ENCODE data around the gene PANX2.
"Not testable (repeated sequence)": the region's sequence is repeated elsewhere in the genome, so short reads cannot be mapped to it uniquely, and the experiment has no call there.

Gene PANX2

GRCh38 chr22:50200461-50201190 lies 30.1 kb downstream of the PANX2 start, which contains the start of gene SELENOO:
TSS of gene SELENOO (plus strand) at chr22:50201011. CDS start at chr22:50201037, 26 bp downstream.
- DNase-seq = peak; percentile 94

GRCh38 chr22:50201191-50202129 lies 30.9 kb downstream of the PANX2 start:
- DNase-seq = no peak

GRCh38 chr22:50202130-50202666 lies 31.7 kb downstream of the PANX2 start:
- no peak for DNase-seq

DNA sequence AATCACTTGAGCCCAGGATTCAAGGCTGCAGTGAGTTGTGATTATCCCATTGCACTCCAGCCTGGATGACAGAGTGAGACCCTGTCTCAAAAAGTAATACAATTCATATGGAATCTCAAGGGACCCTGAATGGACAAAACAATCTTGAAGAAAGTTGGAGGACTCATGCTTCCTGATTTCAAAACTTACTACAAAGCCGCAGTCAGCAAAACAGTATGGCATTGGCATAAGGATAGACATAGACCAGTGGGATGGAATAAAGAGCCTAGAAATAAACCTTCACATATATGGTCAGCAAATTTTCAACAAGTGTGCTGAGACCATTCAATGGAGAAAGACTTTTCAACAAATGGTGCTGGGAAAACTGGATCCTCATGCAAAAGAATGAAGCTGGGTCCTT lies 32.8 kb downstream of the PANX2 start:
- no peak for DNase-seq

DNA sequence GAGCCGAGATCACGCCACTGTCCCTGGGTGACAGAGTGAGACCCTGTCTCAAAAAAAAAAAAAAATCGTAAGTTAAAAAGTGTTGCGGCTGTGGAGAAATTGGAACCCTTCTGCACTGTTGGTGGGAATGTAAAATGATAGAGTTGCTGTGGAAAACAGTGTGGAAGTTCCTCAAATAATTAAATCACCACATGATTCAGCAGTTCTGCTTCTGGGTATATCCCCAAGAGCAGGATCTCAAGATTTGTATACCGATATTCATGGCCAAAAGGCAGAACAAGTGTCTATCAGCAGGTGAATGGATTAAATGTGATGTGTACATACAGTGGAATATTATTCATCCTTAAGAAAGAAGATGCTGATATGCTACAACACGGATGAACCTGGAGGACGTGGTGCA lies 34.0 kb downstream of the PANX2 start:
- DNase-seq = no peak

- DNase-seq = not testable (repeated sequence)
Measured at GRCh38 chr22:50204998-50205397, 34.5 kb downstream of the PANX2 start.

DNA sequence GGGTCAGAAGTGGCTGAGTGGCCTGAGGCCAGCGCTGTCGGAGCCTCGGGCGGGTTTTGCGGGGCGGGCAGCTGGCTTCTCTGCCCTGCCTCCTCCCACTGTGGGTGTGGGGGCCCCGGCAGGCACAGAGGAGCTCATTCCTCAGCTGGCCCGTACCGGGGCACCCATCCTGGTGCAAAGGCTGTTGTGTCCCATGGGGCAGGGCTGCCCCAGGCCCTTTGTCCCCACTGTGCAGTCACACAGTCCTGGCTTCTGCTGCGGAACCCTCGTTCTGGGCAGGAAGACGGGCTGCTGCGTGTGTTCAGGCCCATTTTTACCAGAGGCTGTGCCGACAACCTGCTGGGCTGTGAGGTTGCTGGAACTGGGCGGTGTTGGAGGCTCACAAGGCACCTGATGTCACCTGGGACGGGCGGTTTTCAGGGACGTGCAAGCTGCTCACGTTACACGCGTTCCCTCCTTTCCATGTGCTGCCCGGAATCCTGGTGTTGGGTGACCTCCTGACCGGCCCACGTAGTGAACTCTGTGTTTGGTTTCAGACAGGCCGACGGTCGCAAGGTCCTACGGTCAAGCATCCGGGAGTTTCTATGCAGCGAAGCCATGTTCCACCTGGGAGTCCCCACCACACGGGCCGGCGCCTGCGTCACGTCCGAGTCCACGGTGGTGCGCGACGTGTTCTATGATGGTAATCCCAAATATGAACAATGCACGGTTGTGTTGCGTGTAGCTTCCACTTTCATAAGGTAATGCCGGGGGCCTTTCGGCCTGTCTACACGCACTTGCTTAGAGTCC lies 35.4 kb downstream of the PANX2 start:
- DNase-seq = no peak

DNA sequence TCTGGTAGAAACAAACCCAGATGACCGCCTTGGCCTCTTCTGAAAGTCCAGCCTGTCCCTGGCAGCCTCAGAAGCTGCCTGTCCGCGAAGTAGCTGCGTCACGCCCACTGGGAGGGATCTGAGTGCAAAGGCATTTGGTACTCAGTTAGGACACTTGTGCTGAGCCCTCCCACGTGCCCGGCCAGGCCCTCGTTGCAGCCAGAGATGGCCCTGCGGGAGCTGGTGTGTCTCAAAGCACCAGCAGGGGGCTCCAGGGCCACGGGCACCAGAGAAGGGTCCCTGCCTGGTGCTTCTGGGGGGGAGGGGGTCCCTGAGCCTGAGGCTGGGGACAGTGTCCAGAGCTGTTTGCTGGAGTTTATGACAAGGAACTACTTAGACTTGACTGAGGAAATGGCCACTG lies 36.1 kb downstream of the PANX2 start:
- DNase-seq = no peak

- DNase-seq = no peak
Measured at GRCh38 chr22:50207383-50208140, 37.0 kb downstream of the PANX2 start.

DNA sequence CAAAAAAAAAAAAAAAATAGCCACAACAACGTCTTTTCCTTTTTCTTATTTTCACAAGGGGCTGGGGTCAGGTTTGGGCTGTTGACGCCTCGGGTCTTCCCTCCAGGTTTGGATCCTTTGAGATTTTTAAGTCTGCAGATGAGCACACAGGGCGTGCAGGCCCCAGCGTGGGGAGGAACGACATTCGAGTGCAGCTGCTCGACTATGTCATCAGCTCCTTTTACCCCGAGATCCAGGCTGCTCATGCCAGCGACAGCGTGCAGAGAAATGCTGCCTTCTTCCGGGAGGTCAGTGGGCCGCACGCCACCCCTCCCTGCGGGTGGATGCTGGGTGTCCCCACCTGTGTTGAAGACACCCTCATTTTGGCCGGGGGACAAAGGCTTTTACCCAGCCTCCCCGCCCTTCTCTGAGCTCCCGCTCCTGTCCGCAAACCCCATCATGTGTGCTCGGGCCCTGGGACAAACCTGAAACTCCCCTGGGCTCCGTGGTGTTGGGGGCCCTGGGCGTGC lies 38.0 kb downstream of the PANX2 start:
- DNase-seq = no peak

DNA sequence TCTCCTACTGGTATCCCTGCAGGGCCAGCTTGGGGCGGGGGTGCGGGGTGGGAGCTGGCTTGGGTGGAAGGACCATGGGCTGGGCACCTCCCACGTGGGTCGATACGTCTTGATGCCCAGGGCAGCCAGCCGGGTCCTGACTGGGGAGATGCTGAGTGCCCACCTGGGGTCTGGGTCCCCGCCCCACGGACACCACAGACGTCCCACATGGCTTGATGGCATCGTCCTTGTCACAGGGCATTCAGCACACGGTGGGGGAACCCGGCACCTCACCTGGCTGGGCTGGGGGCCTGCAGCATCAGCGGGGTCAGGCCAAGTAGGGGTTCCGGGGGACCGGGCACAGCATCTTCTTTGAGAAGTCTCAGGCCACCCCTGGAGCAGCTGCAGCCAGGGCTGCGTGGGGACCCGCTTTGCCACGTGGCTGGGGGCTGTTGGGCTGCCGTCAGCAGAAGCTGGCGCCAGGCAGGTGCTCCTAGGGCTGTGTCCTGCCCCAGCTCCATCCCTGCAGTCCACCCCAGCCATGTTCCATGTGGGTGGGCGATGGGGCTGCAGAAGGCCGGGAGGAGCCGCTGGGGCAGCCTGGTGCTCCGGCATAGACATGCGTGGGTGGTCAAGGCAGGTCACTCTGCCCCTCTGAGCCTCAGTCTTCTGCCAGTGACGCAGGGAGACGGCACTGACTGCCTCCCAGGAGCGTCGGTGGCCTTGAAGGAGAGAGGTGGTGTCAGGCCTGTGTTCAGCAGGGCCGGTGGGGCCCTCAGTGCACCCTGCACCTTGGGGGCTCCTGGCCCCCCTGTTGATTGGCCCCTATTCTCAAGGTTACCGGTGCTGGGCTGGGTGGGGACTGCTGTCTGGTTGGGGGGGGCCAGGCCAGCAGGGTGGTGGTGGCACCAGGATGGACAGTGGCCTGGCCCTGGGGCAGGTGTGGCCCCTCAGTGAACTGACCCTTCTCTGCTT lies 38.7 kb downstream of the PANX2 start:
- no peak for DNase-seq

DNA sequence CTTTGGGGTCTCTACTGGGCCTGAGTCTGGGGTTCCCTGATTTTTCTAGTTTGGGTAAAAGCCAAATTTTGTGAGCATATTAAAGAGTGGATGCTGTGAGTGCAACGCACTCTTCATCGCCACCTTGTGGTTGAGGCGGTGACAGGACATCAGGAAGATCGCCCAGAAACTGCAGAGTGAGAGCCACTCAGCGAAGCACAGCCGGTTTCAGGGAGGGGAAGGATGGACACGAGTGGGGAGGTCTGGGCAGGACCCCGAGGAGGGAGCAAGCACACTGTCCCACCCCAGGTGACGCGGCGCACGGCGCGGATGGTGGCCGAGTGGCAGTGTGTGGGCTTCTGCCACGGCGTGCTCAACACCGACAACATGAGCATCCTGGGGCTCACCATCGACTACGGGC lies 39.4 kb downstream of the PANX2 start:
- DNase-seq = peak; percentile 86

DNA sequence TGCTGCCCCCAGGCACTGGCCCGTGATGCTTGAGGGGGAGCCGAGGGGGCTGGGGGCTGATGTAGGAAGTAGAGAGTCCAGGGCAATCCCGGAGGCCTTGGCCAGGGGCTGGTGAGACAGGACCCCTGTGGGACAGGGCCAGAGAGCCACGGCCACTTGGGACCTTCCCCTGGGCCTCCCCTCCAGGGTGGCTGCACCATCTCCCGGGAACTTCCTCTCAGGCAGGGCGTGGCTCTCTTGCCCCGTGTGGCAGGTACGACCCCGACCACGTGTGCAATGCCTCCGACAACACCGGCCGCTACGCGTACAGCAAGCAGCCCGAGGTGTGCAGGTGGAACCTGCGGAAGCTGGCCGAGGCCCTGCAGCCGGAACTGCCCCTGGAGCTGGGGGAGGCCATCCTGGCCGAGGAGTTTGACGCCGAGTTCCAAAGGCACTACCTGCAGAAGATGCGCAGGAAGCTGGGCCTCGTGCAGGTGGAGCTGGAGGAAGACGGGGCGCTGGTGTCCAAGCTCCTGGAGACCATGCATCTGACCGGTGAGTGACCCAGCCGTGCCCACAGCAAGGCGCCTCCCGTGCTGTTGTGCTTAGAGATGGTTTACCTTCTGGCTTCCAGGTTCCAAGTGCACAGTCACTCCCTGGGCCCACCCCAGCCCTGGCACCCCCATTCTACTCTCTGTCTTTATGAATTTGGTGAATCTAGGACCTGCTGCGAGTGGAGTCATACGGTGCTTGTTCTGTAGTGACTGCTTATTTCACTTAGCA lies 40.0 kb downstream of the PANX2 start:
- no peak for DNase-seq

DNA sequence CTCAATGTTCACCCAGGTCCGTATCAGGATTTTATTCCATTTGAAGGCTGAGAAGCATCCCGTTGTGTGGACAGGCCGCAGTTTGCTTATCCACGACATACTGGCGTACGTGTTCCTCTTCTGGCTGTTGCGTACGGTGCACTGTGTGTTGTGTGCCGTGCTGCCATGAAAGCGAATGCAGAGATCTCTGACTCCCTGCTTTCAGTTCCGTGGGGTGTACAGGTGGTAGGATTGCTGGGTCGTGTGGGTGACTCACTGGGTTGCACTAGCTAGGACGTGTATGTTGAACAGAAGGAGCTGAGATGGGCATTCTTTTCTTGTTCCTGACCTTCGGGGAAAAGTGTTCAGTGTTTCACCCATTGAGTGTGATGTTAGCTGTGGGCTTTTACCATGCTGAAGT lies 40.6 kb downstream of the PANX2 start:
- no peak for DNase-seq

GRCh38 chr22:50213263-50213662 lies 42.7 kb downstream of the PANX2 start:
- no peak for DNase-seq

- DNase-seq = no peak
Measured at GRCh38 chr22:50215297-50216054, 44.9 kb downstream of the PANX2 start.

- DNase-seq = no peak
Measured at GRCh38 chr22:50216055-50216683, 45.6 kb downstream of the PANX2 start.

GRCh38 chr22:50216684-50217520 lies 46.4 kb downstream of the PANX2 start:
- no peak for DNase-seq

All from activated CD8-positive, alpha-beta memory T cell treated with anti-CD3 and anti-CD28 coated beads for 24 hours (primary cell).